ENCODE measurements around the gene MRPL23. TPM values are rescaled to one million over a fixed set of nuclear protein-coding genes. Genes with fewer than 3 reads are reported as not detected.

The MRPL23 gene
- total and polyA plus RNA-seq, 2 of the 13 experiments (the other 11 are each of a cell fraction or from before 2014, with no cell fraction given): 67.8 to 123 TPM

GRCh38 chr11:1908618-1909017 is 38.5 kb upstream of the MRPL23 start:
- WGBS (ENCODE audit: low lambda C conversion rate): 39% methylated on average over 9 of the region's 9 CpGs
- no peak for ATAC-seq
- Histone ChIP-seq H3K4me3 (replicated peaks in 1 of 3; ENCODE audit: insufficient read depth in 1 of 3, low read depth in 2 of 3, low read length in 3 of 3) (no peak overlapping the region), H3K9ac (ENCODE audit: insufficient read depth, low read depth, low read length) (no peak overlapping the region), H3K36me3 (replicated peaks in 1 of 2; ENCODE audit: control insufficient read depth in 1 of 2, insufficient read depth in 2 of 2, low read length in 2 of 2) (no peaks in the 10 kb centered on the region), H3K79me2 (ENCODE audit: insufficient read depth, low read length) (no peaks in the 10 kb centered on the region), H3K4me1 (ENCODE audit: insufficient read depth, low read length) (no peaks in the 10 kb centered on the region), H3K27ac (ENCODE audit: extremely low read length, insufficient read depth, low read length) (no peak overlapping the region), H4K20me1 (ENCODE audit: insufficient read depth, low read length) (no peaks in the 10 kb centered on the region), H3K4me2 (ENCODE audit: low read depth, low read length) (no peak overlapping the region), H2AFZ (ENCODE audit: low read length) (no peak overlapping the region), H3K27me3 (ENCODE audit: control insufficient read depth in 1 of 2, insufficient read depth in 2 of 2, low read length in 2 of 2) (peaks cover 3 to 45% of the 10 kb centered on the region in 2 experiments; a peak in 4 of 5 replicates), H3K9me3 (ENCODE audit: low read length) (no peaks in the 10 kb centered on the region)
- no TSS peak for BruUV-seq (replicated peaks)
- in situ Hi-C loops (cut with HindIII; ENCODE audit: extremely low pct_ligation_motif_present, low pct_unique_long_range_greater_than_20kb): no loop called here
- no peak for FAIRE-seq
- ChIA-PET POLR2A (no interaction called here), CTCF (ENCODE audit: low intra/inter-chr PET ratio, low total read pairs) (no interaction called here)
- TF ChIP-seq PATZ1 (CRISPR knock-in tag; IDR thresholded peaks at IDR 0.05): no peak
- TF ChIP-seq MEIS2 (CRISPR knock-in tag; IDR thresholded peaks at IDR 0.05): no peak
- no peak for TF ChIP-seq ZNF335 (CRISPR knock-in tag; IDR thresholded peaks at IDR 0.05)
- no peak for TF ChIP-seq ZMYM4 (CRISPR knock-in tag; IDR thresholded peaks at IDR 0.05)
- no peak for TF ChIP-seq IRF2 (CRISPR knock-in tag; IDR thresholded peaks at IDR 0.05)
- TF ChIP-seq ZNF672 (CRISPR knock-in tag; IDR thresholded peaks at IDR 0.05): no peak
- no peak for TF ChIP-seq SNAI1 (CRISPR knock-in tag; IDR thresholded peaks at IDR 0.05; ENCODE audit: borderline replicate concordance)
- TF ChIP-seq KMT2A (CRISPR knock-in tag; IDR thresholded peaks at IDR 0.05): no peak
- no peak for TF ChIP-seq RARG (CRISPR knock-in tag; IDR thresholded peaks at IDR 0.05; ENCODE audit: low read depth)
- no peak for TF ChIP-seq ZNF142 (CRISPR knock-in tag; IDR thresholded peaks at IDR 0.05)
- no peak for TF ChIP-seq XRCC5 (optimal IDR thresholded peaks at IDR 0.05; ENCODE audit: low read length)
- no peak for TF ChIP-seq NCOA2 (CRISPR knock-in tag; IDR thresholded peaks at IDR 0.05)
- TF ChIP-seq TSC22D2 (CRISPR knock-in tag; IDR thresholded peaks at IDR 0.05; ENCODE audit: borderline replicate concordance): no peak
- no peak for TF ChIP-seq ZNF17 (CRISPR knock-in tag; IDR thresholded peaks at IDR 0.05)
- intact Hi-C loops (cut with micrococcal nuclease; ENCODE audit: unreplicated experiment): no loop called here
- DNase-seq (ENCODE audit: low spot score): no peak

Data from HepG2 (cell line).